HL-60/S4 (cell line): ENCODE measurements around the gene TRAPPC2.

ENCODE experiments used
- in situ Hi-C: fragments of 300-500 bp; cut with MboI; formaldehyde crosslinking; loops from 2 replicates; pipeline ENCODE4 v1.14.3; 2022; ENCODE audit warnings: low sequenced_read_pairs

The TRAPPC2 gene

GRCh38 chrX:13734278-13735172, at the start of gene TRAPPC2, which contains the start of gene OFD1:
TSS of gene TRAPPC2 (minus strand) at chrX:13734620. CDS start at chrX:13719963, 14,657 bp downstream.
TSS of gene OFD1 (plus strand) at chrX:13734748. CDS start at chrX:13735072, 324 bp downstream.
- in situ Hi-C loops: no loop called here

GRCh38 chrX:13780868-13781427, 46.5 kb upstream of the TRAPPC2 start:
- in situ Hi-C loops: no loop called here

- in situ Hi-C loops: no loop called here
Measured at GRCh38 chrX:13778916-13779315, 44.5 kb upstream of the TRAPPC2 start.

GRCh38 chrX:13776387-13776786, 42.0 kb upstream of the TRAPPC2 start:
- in situ Hi-C loops: no loop called here

- in situ Hi-C loops: no loop called here
Measured at GRCh38 chrX:13775837-13776236, 41.4 kb upstream of the TRAPPC2 start.

- in situ Hi-C loops: no loop called here
Measured at GRCh38 chrX:13774696-13775095, 40.3 kb upstream of the TRAPPC2 start.

GRCh38 chrX:13770013-13770535, 35.7 kb upstream of the TRAPPC2 start:
- in situ Hi-C loops: no loop called here

GRCh38 chrX:13768939-13769338, 34.5 kb upstream of the TRAPPC2 start:
- in situ Hi-C loops: no loop called here

- in situ Hi-C loops: no loop called here
Measured at GRCh38 chrX:13764765-13765164, 30.3 kb upstream of the TRAPPC2 start.

GRCh38 chrX:13764281-13764680, 29.9 kb upstream of the TRAPPC2 start:
- in situ Hi-C loops: no loop called here

- in situ Hi-C loops: no loop called here
Measured at GRCh38 chrX:13763489-13763888, 29.1 kb upstream of the TRAPPC2 start.

- in situ Hi-C loops: no loop called here
Measured at GRCh38 chrX:13761606-13762414, 27.4 kb upstream of the TRAPPC2 start.

- in situ Hi-C loops: no loop called here
Measured at GRCh38 chrX:13760426-13760825, 26.0 kb upstream of the TRAPPC2 start.

GRCh38 chrX:13759152-13759718, 24.8 kb upstream of the TRAPPC2 start:
- in situ Hi-C loops: no loop called here

GRCh38 chrX:13756381-13756780, 22.0 kb upstream of the TRAPPC2 start:
- in situ Hi-C loops: no loop called here

GRCh38 chrX:13755254-13755653, 20.8 kb upstream of the TRAPPC2 start:
- in situ Hi-C loops: no loop called here

- in situ Hi-C loops: no loop called here
Measured at GRCh38 chrX:13754765-13755164, 20.3 kb upstream of the TRAPPC2 start.

GRCh38 chrX:13752646-13753045, 18.2 kb upstream of the TRAPPC2 start:
- in situ Hi-C loops: no loop called here

- in situ Hi-C loops: no loop called here
Measured at GRCh38 chrX:13752141-13752540, 17.7 kb upstream of the TRAPPC2 start.

GRCh38 chrX:13750812-13751211, 16.4 kb upstream of the TRAPPC2 start:
- in situ Hi-C loops: no loop called here

- in situ Hi-C loops: no loop called here
Measured at GRCh38 chrX:13750204-13750603, 15.8 kb upstream of the TRAPPC2 start.
